Measurements from ENCODE around the gene ESF1.

The ESF1 gene

GRCh38 chr20:13671916-13672378, 112.8 kb downstream of the ESF1 start:
- no peak for DNase-seq

GRCh38 chr20:13671512-13671911, 113.2 kb downstream of the ESF1 start:
- no peak for DNase-seq

- DNase-seq, result no peak
These were observed 114.6 kb downstream of the ESF1 start for GRCh38 chr20:13670160-13670559.

GRCh38 chr20:13665709-13666395, 118.9 kb downstream of the ESF1 start:
- DNase-seq, result peak; percentile 22
